ENCODE data around the gene SMYD5. TPM values are rescaled to one million over a fixed set of nuclear protein-coding genes. Genes with fewer than 3 reads are reported as not detected.
"Not testable (repeated sequence)": the region's sequence is repeated elsewhere in the genome, so short reads cannot be mapped to it uniquely, and the experiment has no call there.

SMYD5 gene
- total RNA-seq, 2 experiments from 2014 or later, result 39.6 to 48.6 TPM

DNA sequence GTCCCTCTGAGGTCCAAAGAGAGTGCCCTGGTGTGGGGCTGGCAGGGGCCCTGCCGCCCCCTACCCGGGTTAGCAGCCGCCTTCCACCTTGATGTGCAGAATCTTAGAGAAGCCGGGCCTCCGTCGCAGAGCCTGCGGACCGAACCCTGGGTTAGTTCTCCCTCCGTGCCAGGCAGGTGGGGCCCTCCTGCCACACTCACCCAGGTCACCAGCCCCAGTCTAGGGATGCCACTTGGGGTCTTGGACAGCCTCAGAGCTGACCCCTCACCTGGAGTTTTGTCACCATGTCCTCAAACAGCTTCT, 44.8 kb downstream of the SMYD5 start:
- ATAC-seq (no peak), DNase-seq (no peak)
- ChIA-PET CTCF (interaction anchor here (1.3 to 1.7 kb wide), 2 partner anchors 10 to 32 kb away, joined by 3 to 4 read pairs; no protein-coding TSS in a partner anchor), POLR2A (interaction anchor here (1.1 kb wide), 1 partner anchor 9 kb away, joined by 4 read pairs; no protein-coding TSS in a partner anchor)
- no peaks in the 10 kb centered on the region for H3K27me3 Mint-ChIP-seq
- H3K4me3 Mint-ChIP-seq, result no peak overlapping the region
- H3K9me3 Mint-ChIP-seq, result no peaks in the 10 kb centered on the region
- H3K27ac Mint-ChIP-seq, result no peak overlapping the region
- TF ChIP-seq, protein P1, sequence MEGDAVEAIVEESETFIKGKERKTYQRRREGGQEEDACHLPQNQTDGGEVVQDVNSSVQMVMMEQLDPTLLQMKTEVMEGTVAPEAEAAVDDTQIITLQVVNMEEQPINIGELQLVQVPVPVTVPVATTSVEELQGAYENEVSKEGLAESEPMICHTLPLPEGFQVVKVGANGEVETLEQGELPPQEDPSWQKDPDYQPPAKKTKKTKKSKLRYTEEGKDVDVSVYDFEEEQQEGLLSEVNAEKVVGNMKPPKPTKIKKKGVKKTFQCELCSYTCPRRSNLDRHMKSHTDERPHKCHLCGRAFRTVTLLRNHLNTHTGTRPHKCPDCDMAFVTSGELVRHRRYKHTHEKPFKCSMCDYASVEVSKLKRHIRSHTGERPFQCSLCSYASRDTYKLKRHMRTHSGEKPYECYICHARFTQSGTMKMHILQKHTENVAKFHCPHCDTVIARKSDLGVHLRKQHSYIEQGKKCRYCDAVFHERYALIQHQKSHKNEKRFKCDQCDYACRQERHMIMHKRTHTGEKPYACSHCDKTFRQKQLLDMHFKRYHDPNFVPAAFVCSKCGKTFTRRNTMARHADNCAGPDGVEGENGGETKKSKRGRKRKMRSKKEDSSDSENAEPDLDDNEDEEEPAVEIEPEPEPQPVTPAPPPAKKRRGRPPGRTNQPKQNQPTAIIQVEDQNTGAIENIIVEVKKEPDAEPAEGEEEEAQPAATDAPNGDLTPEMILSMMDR (IDR thresholded peaks at IDR 0.05), result no peak
- intact Hi-C loops (cut with micrococcal nuclease), result no loop called here
- H3K36me3 Mint-ChIP-seq (ENCODE audit: low read depth), result peaks cover 16% of the 10 kb centered on the region
- H3K4me1 Mint-ChIP-seq (ENCODE audit: low read depth), result peaks cover 3% of the 10 kb centered on the region

DNA sequence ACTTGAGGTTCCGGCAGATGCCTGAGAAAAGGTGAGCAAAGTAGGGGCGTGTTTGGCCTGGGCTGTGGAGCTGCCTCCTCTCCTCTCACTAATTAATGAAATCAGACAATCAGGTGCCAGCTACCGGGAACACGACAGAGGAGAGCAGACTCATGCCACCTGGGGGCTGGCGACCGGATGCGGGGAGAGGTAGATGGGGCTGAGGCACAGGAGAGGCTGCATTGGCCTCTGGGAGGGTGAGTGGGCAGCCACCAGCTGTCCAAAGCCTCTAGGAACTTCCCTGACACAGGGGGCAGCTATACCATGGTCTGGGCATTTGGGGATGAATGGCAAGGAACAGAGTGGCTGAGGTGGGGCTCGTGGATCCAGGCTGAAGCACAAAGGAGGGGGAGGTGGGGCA, 45.2 kb downstream of the SMYD5 start:
- ChIA-PET CTCF (interaction anchor here (1.3 to 1.7 kb wide), 2 partner anchors 9 to 32 kb away, joined by 3 to 4 read pairs; no protein-coding TSS in a partner anchor), POLR2A (interaction anchor here (1.1 kb wide), 1 partner anchor 9 kb away, joined by 4 read pairs; no protein-coding TSS in a partner anchor)
- Mint-ChIP-seq H3K27ac (no peak overlapping the region), H3K36me3 (ENCODE audit: low read depth) (peaks cover 19% of the 10 kb centered on the region), H3K4me1 (ENCODE audit: low read depth) (peaks cover 3% of the 10 kb centered on the region), H3K4me3 (no peak overlapping the region), H3K27me3 (no peaks in the 10 kb centered on the region), H3K9me3 (no peaks in the 10 kb centered on the region)
- TF ChIP-seq, protein P1 (IDR thresholded peaks at IDR 0.05), result no peak
- intact Hi-C loops (cut with micrococcal nuclease), result no loop called here
- ATAC-seq (no peak), DNase-seq (no peak)

DNA sequence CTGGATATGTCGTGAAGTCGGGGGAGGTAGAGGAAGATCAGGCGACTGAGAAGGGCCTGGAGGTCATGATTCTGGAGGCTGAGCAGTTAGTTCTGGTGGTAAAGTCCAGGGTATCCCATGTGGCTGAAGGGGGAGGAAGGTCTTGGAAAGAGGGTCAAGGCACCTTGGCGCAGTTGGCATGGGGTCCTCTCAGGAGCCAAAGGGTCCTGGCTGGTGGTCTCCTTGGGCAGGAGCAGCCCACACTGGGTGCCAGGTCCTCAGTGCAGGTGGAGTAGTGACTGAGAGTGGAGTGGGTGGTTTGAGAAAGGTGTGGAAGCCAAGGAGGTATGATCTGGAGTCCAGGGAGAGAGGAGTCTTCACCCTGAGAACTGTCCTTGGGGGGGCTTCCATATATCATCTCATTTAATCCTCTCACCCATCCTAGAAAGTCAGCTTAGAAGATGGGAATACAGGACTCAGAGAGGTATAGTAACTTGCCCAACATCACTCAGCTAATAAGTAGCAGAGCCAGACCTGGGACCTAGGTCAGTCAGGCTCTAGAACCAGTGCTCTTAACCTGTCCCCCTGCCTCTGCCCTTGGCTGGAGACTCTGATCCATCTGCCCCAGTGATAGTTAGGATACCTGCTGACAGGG, 45.8 kb downstream of the SMYD5 start:
- ChIA-PET POLR2A (no interaction called here), CTCF (no interaction called here)
- Mint-ChIP-seq H3K36me3 (ENCODE audit: low read depth) (peaks cover 20% of the 10 kb centered on the region), H3K27ac (no peak overlapping the region), H3K4me3 (no peak overlapping the region), H3K9me3 (no peaks in the 10 kb centered on the region), H3K4me1 (ENCODE audit: low read depth) (peaks cover 3% of the 10 kb centered on the region), H3K27me3 (no peaks in the 10 kb centered on the region)
- TF ChIP-seq, protein P1 (IDR thresholded peaks at IDR 0.05), result no peak
- intact Hi-C loops (cut with micrococcal nuclease), result no loop called here
- ATAC-seq (no peak), DNase-seq (no peak)

DNA sequence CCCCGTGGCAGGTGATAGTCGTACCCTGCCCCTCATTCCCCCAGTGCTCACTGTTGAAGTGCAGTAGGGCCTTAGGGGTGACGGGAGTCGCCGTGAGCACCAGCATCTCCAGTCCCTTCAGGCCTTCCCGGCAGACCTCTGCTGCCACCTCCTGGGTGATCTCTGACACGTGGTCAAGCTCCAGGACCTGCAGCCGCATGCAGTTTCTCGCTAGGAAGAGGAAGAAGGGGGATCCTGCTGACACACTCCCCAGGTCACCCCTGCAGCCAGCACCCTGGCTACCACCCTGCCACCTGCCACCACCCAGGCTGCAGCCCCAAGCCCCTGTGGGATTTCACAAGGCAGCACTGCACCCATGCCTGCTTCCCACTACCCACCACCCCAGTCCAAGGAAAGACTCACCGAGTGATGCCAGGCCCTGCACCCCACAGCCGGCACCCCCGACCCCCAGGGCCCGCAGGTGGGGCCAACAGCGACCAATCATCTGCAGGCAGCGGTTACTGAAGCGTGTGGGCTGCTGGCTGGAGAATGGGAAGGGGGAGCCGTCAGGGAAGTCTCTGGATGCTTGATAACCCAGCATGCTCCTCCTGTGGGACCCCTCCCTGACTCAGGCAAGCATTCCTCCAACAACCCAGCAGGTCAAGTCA, 46.4 kb downstream of the SMYD5 start:
- peaks cover 20% of the 10 kb centered on the region for H3K36me3 Mint-ChIP-seq (ENCODE audit: low read depth)
- H3K9me3 Mint-ChIP-seq, result no peaks in the 10 kb centered on the region
- ATAC-seq, result no peak
- POLR2A ChIA-PET, result no interaction called here
- no peak overlapping the region for H3K27ac Mint-ChIP-seq
- intact Hi-C loops (cut with micrococcal nuclease), result no loop called here
- TF ChIP-seq, protein P1 (IDR thresholded peaks at IDR 0.05), result no peak
- no peaks in the 10 kb centered on the region for H3K27me3 Mint-ChIP-seq
- peaks cover 3% of the 10 kb centered on the region for H3K4me1 Mint-ChIP-seq (ENCODE audit: low read depth)
- CTCF ChIA-PET, result no interaction called here
- no peak overlapping the region for H3K4me3 Mint-ChIP-seq
- DNase-seq, result no peak

DNA sequence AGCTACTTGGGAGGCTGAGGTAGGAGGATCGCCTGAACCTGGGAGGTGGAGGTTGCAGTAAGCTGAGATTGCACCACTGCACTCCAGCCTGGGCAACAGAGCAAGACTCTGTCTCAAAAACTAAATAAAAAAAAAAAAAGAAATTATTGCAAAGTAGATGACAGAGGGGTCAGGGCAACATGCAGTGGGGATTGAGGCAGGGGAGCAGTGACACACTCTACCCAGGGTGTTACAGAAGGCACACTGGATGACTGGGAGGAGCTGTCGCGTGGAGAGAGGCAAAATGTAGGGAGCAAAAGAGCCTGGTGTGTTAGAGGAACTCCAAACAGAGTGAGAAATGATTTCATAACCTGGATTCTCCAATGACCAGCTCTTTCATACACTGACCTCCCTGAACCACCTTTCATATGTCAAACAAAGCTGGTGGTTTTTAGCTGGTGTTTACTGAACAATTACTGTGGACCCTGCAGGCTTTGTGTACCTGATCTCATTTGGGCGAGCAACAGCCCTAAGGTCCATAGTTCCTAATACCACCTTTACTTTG, 48.1 kb downstream of the SMYD5 start:
- intact Hi-C loops (cut with micrococcal nuclease), result no loop called here
- CTCF ChIA-PET, result interaction anchor here (1.4 to 1.7 kb wide), 2 partner anchors 28 to 45 kb away, joined by 4 read pairs; no protein-coding TSS in a partner anchor
- POLR2A ChIA-PET, result interaction anchor here (1.0 kb wide), 1 partner anchor 28 kb away, joined by 3 read pairs; the partner anchor contains the start of gene CCT7
- Mint-ChIP-seq H3K9me3 (no peaks in the 10 kb centered on the region), H3K27me3 (no peaks in the 10 kb centered on the region), H3K27ac (peak overlapping the region; percentile 52), H3K4me3 (no peak overlapping the region), H3K4me1 (ENCODE audit: low read depth) (peaks cover 8% of the 10 kb centered on the region), H3K36me3 (ENCODE audit: low read depth) (peaks cover 27% of the 10 kb centered on the region)
- TF ChIP-seq, protein P1 (IDR thresholded peaks at IDR 0.05), result no peak
- ATAC-seq, result no peak
- DNase-seq, result no peak

DNA sequence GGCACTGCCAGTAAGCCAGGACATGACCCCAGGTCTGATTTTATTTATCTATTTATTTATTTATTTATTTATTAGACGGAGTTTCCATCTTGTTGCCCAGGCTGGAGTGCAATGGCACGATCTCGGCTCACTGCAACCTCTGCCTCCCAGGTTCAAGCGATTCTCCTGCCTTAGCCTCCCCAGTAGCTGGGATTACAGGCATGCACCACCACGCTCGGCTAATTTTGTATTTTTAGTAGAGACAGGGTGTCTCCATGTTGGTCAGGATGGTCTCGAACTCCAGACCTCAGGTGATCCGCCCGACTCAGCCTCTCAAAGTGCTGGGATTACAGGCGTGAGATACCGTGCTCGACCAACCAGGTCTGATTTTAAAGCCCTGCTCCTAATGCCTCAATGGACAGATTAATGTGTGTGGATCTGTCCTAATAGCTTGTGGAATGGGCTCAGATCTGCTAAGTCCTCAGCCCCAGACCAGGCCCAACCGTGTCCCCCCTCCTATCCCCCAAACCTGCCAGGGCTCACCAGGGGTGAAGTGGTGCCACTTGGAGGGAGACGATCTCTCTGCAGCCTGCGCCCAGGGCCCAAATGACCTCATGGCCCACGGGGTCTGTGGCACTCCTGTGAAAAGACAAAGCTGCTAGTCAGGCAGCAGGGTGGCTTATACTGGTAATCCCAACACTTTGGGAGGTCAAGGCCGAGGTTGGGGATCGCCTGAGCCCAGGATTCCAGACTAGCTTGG, 48.8 kb downstream of the SMYD5 start:
- H3K9me3 Mint-ChIP-seq; H3K27me3 Mint-ChIP-seq; H3K27ac Mint-ChIP-seq; DNase-seq; intact Hi-C loops (cut with micrococcal nuclease); H3K4me3 Mint-ChIP-seq; ATAC-seq: not testable (repeated sequence)
- Mint-ChIP-seq H3K4me1 (ENCODE audit: low read depth) (peaks cover 13% of the 10 kb centered on the region), H3K36me3 (ENCODE audit: low read depth) (peaks cover 30% of the 10 kb centered on the region)
- ChIA-PET CTCF (interaction anchor here (0.9 to 1.7 kb wide), 3 partner anchors 28 to 97 kb away, joined by 4 read pairs; no protein-coding TSS in a partner anchor), POLR2A (interaction anchor here (1.0 to 1.2 kb wide), 2 partner anchors 29 kb away, joined by 3 to 5 read pairs; partner anchors contain the start of genes CCT7 and PRADC1)
